Measurements from ENCODE around the gene BANK1. TPM values are rescaled to one million over a fixed set of nuclear protein-coding genes. Genes with fewer than 3 reads are reported as not detected.

BANK1 gene
- total RNA-seq, 2 experiments from 2014 or later = 0.33 to 0.68 TPM

DNA sequence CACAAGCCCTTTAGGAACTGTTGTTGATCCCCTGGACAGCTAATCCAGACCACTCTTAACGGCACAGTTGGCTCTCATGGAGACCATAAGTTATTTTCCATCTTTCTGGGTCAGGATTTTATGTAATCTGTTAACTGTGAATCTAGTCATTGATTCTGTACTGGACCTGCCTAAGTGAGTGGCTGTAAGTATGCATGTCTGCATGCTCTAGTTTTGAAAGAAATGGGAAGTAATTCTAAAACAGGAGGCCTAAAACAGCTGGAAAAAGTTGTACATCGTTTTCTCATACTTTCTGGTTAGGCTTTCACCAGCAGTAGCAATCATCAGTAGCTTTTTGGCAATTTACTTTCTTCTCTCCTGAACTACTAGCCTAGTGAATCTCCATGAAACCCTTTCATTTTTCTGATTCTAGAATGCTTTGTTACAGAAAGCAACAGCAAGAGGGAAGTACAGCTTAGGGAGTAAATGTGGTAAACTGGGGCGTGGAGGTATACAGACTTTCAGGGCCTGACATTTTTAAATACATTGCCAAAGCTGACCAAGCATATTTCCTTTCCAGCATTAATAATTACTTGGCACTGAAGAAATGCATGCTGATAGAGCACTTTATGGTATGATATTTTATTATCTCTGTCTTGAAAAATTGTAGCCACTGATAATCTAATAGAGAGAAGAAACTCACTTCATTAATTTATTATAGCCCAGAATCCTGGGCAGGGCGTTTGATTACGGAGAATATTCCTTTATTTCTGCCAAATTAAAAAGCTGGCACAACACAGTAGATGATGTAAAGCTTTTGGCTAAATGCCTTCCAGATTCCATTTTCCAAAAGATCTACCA, 202.7 kb downstream of the BANK1 start:
- ChIA-PET CTCF (no interaction called here), POLR2A (no interaction called here)
- no peak overlapping the region for H3K27ac Mint-ChIP-seq
- DNase-seq = no peak
- H3K27me3 Mint-ChIP-seq = peaks cover 3% of the 10 kb centered on the region
- H3K36me3 Mint-ChIP-seq (ENCODE audit: low read depth) = no peaks in the 10 kb centered on the region
- H3K9me3 Mint-ChIP-seq = peaks cover 3% of the 10 kb centered on the region
- H3K4me3 Mint-ChIP-seq = no peak overlapping the region
- no peaks in the 10 kb centered on the region for H3K4me1 Mint-ChIP-seq

DNA sequence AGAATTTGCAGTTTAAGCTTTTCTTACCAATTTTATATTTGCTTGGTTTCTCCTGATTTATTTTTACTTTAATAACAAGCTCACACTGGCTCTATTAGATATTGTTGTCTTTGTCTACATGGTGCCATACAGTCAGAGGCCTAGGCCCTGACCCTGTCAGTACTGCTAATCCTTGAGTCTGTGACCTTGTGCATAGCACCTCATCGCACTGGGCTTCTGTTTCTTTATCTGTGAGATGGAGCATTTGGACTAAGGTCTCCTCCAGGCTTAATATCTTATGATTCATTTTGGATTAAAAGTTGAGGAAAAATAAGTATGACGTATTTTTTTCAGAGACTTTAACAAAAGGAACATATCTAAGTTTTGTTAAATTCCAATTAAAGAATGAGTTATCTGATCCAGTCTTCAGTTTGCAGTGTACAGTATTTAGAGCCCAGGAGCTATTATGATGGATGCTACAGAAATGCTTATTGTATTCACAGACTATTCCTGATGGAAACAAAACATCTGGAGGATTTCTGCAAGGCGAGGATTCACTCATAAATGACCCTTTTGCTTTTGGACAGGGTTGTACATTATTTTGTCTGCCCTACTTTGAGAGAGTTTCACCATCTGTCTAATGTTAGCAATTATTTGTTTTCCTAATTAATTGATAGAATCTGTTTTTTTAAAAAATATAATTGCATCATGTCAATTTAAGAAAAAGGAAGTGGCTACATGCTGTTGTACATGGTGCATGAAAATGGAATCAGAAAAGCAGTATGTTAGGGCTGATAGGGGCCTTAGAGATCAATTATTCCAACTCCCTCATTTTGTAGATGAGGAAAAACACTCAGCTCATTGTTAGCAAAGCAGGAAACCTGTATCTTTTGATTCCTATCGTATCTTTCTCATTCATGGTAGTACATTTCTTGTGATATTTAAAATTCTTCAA, 203.6 kb downstream of the BANK1 start:
- Mint-ChIP-seq H3K9me3 (peaks cover 3% of the 10 kb centered on the region), H3K27me3 (peaks cover 5% of the 10 kb centered on the region), H3K4me3 (no peak overlapping the region), H3K4me1 (no peaks in the 10 kb centered on the region), H3K36me3 (ENCODE audit: low read depth) (no peaks in the 10 kb centered on the region), H3K27ac (no peak overlapping the region)
- ChIA-PET CTCF (no interaction called here), POLR2A (no interaction called here)
- no peak for DNase-seq

DNA sequence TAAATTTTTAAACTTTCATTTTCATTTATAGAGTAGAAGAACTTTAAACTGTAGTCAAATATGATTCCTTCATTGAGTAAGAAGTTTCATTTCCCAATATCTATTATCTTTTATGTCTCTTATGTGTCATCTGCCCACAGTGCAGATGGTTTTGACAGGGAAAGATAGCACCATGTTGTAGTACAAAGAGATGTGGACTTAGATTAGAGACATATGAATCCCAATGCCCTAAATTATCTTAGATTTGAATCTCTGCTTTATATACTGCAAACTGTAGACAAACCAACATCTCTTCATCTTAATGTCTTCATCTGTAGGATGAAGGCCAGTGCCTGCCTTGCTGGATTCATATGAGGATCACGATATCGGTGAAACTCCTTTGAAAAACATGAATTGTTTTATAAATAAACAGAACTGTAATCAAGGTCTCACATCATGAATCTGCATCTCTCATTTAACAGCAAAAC, 217.5 kb downstream of the BANK1 start:
- Mint-ChIP-seq H3K27me3 (no peaks in the 10 kb centered on the region), H3K9me3 (no peaks in the 10 kb centered on the region), H3K4me1 (peaks cover 6% of the 10 kb centered on the region), H3K27ac (no peak overlapping the region), H3K36me3 (ENCODE audit: low read depth) (no peaks in the 10 kb centered on the region), H3K4me3 (no peak overlapping the region)
- no peak for DNase-seq
- POLR2A ChIA-PET = no interaction called here
- CTCF ChIA-PET = no interaction called here

DNA sequence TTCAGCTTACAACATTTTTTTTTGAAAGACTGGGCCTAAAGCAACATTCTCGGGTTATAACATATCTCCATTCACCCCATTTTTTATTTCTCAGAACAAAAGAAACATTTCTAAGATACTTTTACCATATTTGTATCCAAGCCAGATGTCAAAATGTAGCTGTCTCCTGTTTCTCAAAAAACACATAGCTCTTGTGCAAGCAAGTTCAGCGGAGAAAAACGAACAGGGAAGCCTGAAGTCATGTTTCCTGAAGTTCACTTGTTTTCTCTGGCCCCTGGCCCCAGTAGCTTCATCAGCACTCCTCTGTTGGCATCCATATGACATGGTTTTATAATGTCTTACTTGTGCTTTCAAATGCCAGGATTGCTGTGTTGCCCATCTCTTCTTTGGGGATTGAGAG, 218.2 kb downstream of the BANK1 start:
- no peak for DNase-seq
- H3K36me3 Mint-ChIP-seq (ENCODE audit: low read depth) = no peaks in the 10 kb centered on the region
- H3K27ac Mint-ChIP-seq = no peak overlapping the region
- ChIA-PET POLR2A (no interaction called here), CTCF (no interaction called here)
- H3K4me3 Mint-ChIP-seq = no peak overlapping the region
- H3K27me3 Mint-ChIP-seq = no peaks in the 10 kb centered on the region
- H3K4me1 Mint-ChIP-seq = peaks cover 6% of the 10 kb centered on the region
- H3K9me3 Mint-ChIP-seq = no peaks in the 10 kb centered on the region

DNA sequence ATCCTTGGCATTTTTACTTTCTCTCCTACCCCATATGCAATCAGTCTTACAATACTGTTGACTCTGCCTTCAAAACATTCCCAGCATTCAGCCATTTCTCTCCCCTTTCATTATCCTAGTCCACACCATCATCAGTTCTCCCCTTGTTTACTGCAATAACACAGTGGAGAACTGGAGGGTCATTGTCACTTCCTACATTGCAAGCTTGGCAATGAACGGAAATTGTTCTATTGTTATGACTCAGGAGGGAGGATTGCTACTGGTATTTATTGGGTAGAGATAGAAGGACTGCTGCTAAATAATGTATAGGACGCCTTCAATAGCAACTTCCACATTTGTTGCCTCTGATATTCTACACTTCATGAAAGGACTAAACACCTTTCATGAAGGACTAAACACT, 231.8 kb downstream of the BANK1 start:
- Mint-ChIP-seq H3K9me3 (no peaks in the 10 kb centered on the region), H3K36me3 (ENCODE audit: low read depth) (no peaks in the 10 kb centered on the region), H3K4me3 (no peak overlapping the region), H3K27ac (no peak overlapping the region), H3K27me3 (peaks cover 3% of the 10 kb centered on the region), H3K4me1 (no peaks in the 10 kb centered on the region)
- ChIA-PET POLR2A (no interaction called here), CTCF (no interaction called here)
- no peak for DNase-seq

DNA sequence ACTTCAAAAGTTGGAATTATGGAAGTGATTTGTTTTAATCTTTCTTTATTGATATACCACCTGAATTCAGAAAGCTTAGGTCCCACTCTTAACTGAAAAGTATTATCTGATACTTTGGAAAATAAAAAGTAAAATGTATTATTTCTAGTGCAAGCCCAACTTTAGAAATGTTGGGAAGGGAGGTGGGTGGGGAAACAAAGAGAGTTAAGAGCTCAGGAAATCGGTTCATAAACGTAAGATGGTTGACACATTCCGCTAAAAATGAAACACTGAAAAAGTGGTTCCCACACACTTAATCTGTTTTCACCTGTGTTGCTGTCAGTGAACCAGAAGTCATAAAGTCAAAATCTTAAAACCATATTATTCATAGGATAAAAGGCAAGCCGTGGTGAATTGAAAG, 237.4 kb downstream of the BANK1 start:
- Mint-ChIP-seq H3K4me3 (no peak overlapping the region), H3K4me1 (no peaks in the 10 kb centered on the region), H3K27me3 (no peaks in the 10 kb centered on the region), H3K9me3 (no peaks in the 10 kb centered on the region), H3K27ac (no peak overlapping the region), H3K36me3 (ENCODE audit: low read depth) (no peaks in the 10 kb centered on the region)
- DNase-seq = no peak
- ChIA-PET POLR2A (no interaction called here), CTCF (no interaction called here)

DNA sequence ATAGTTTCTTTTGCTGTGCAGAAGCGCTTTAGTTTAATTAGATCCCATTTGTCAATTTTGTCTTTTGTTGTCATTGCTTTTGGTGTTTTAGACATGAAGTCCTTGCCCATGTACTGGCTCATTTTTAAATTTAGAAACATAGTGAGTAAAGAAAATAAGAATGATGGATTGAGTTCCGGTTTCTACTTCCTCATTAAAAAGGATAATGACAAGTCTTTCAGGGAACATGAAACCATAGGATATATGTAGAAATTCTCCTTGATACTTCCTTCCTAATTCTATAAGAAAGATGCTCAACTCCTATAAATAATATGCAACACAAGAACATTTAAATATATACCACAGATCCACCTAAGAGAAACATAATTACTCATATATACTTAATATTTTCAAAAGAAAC, 240.9 kb downstream of the BANK1 start:
- CTCF ChIA-PET = no interaction called here
- POLR2A ChIA-PET = no interaction called here
- no peaks in the 10 kb centered on the region for H3K4me1 Mint-ChIP-seq

DNA sequence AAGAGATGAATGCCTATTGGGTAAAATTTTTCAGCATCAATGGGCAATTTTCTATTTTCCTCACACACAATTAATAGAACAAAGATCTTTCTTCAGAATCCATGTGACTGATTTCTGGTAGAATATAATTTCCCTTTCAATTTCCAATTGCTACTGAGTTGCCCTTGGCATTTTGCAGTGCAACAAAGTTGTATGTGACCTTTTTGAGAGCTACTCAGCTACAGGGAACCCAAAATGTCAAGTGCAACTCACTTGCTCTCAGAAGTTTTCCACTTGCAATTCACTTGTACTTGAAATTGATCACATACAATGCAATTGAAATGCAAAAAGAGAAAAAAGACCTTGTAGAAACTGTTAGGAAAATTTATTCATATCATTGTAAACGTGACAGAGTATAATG, 245.5 kb downstream of the BANK1 start:
- no peak overlapping the region for H3K4me3 Mint-ChIP-seq
- no peak for DNase-seq
- no peak overlapping the region for H3K27ac Mint-ChIP-seq
- H3K4me1 Mint-ChIP-seq = no peaks in the 10 kb centered on the region
- H3K9me3 Mint-ChIP-seq = no peaks in the 10 kb centered on the region
- H3K27me3 Mint-ChIP-seq = no peaks in the 10 kb centered on the region
- no peaks in the 10 kb centered on the region for H3K36me3 Mint-ChIP-seq (ENCODE audit: low read depth)
- ChIA-PET POLR2A (no interaction called here), CTCF (no interaction called here)

More for the DNA sequence above, 240.9 kb downstream of the BANK1 start:
- no peak overlapping the region for H3K4me3 Mint-ChIP-seq
- DNase-seq = no peak
- no peaks in the 10 kb centered on the region for H3K36me3 Mint-ChIP-seq (ENCODE audit: low read depth)
- no peaks in the 10 kb centered on the region for H3K27me3 Mint-ChIP-seq
- H3K27ac Mint-ChIP-seq = no peak overlapping the region
- H3K9me3 Mint-ChIP-seq = no peaks in the 10 kb centered on the region

DNA sequence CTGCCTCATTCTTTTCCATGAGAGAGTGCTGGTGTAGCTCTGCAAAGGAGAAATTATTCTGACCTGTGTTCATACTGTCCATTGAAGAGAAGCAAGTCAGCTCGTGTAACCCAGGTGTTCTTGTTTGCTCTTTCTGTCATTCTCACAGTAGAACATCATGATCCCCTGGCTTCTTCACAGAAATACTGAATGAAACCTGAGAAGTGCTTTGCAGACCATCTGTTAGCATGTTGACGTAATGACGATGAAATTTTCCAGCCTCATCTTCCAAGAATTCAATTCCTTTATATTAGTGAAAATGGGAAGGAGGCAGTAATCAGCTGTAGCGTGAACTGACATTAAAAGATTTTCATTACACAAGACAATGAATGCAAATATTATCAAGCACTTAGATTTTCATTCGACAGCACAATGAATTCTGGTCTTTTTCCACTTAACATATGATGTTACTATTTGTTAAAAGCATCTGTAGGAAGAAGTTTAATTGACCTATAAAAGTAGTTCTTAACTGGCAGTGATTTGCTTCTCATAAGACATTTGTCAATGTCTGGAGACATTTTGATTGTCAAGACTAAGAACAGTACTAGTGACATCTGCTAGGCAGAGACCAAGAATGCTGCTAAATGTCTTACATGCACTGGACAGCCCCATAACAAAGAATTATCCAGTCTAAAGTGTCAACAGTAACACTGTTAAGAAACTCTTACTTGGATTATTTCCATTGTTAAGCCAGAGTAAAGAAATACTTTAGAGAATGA, 246.3 kb downstream of the BANK1 start:
- H3K4me3 Mint-ChIP-seq = no peak overlapping the region
- H3K27me3 Mint-ChIP-seq = no peaks in the 10 kb centered on the region
- no peaks in the 10 kb centered on the region for H3K4me1 Mint-ChIP-seq
- H3K27ac Mint-ChIP-seq = no peak overlapping the region
- no peaks in the 10 kb centered on the region for H3K36me3 Mint-ChIP-seq (ENCODE audit: low read depth)
- POLR2A ChIA-PET = no interaction called here
- CTCF ChIA-PET = no interaction called here
- no peak for DNase-seq
- no peaks in the 10 kb centered on the region for H3K9me3 Mint-ChIP-seq

DNA sequence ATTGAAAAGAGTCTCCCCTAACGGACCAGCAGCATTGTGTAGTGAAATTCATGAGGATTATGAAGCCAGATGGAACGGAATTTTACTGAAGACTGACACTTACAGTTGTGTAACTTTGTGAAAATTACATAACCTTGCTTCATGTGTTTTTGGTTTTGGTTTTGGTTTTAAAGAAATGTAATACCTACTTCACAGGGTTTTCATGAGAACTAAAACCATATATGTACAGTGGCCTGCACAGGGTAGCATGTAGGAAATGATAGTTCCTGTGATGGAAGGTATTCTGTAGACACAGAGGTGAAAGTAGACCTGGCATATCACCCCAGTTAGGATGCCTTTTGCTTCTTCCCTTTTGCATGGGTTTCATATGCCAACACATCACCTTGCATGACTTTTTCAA, 247.0 kb downstream of the BANK1 start:
- no peaks in the 10 kb centered on the region for H3K9me3 Mint-ChIP-seq
- CTCF ChIA-PET = no interaction called here
- POLR2A ChIA-PET = no interaction called here
- no peak overlapping the region for H3K4me3 Mint-ChIP-seq
- H3K27ac Mint-ChIP-seq = no peak overlapping the region
- no peaks in the 10 kb centered on the region for H3K36me3 Mint-ChIP-seq (ENCODE audit: low read depth)
- no peaks in the 10 kb centered on the region for H3K4me1 Mint-ChIP-seq
- DNase-seq = no peak
- H3K27me3 Mint-ChIP-seq = no peaks in the 10 kb centered on the region

DNA sequence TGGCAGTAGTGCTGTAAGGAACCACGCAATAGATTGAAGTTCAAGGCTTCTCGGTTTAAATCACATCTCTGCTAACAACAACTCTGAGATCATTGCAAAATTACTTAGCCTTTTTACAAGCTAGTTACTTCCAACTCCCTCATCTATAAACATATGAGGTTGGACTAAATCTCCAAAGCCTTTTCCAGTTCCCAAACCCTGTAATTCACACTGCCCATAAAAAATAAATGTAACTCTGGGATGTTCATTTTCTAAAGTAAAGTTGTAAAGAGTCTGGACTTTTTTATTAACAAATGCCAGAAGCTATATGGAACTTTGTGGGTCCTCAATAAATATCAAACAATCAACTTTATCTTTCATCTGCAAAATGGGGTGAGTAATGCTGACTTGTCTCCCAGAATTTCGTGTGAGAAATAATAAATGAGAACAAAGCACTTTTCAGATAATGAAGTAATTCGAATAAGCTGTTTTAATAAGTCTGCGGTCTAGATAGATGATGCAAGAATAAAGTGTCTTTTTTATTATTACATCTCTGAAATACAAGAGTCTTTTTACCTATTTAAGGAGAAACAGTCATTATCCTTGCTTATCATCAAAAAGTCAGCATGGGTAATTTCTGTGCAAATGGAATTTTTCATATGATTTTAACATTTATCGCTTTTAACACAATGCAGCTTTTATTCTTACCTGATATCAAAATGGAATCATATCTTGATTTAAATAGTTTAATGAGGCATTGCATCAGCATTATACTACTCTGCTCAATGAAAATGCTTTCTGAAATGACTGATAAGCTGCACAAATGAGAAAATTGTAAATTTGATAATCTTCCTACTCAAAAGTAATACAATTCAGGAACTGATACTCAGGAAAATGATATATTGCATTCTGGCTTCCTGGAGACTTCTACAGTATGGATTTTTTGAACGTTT, 252.6 kb downstream of the BANK1 start:
- CTCF ChIA-PET = no interaction called here
- Mint-ChIP-seq H3K27ac (no peak overlapping the region), H3K4me1 (no peaks in the 10 kb centered on the region), H3K4me3 (no peak overlapping the region), H3K9me3 (no peaks in the 10 kb centered on the region), H3K36me3 (ENCODE audit: low read depth) (no peaks in the 10 kb centered on the region), H3K27me3 (no peaks in the 10 kb centered on the region)
- POLR2A ChIA-PET = no interaction called here
- DNase-seq = no peak

DNA sequence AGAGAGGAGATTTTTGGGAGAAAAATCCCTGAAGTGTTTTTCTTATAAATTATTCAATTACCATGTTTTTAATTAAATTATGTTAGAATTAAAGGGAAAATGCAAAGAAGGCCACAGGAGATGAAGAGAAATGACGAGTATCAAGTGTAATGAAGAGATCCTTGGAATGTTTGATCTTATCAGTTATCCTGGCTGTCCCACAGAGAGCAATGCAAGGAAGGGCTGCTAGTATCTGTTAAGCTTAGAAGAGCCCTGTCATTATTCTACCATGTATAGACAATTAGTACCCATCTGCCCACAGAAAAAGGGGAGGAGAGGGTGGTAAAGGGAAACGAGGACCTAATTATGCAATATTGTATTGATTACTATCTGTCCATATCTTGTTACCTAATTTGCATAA, 257.1 kb downstream of the BANK1 start:
- POLR2A ChIA-PET = no interaction called here
- Mint-ChIP-seq H3K4me1 (no peaks in the 10 kb centered on the region), H3K9me3 (no peaks in the 10 kb centered on the region), H3K27me3 (peaks cover 5% of the 10 kb centered on the region), H3K4me3 (no peak overlapping the region), H3K36me3 (ENCODE audit: low read depth) (no peaks in the 10 kb centered on the region), H3K27ac (no peak overlapping the region)
- CTCF ChIA-PET = no interaction called here
- DNase-seq = no peak
